ENCODE measurements around the gene SOX12.
"Not testable (repeated sequence)": the region's sequence is repeated elsewhere in the genome, so short reads cannot be mapped to it uniquely, and the experiment has no call there.

SOX12 gene

GRCh38 chr20:364905-365794, 39.8 kb downstream of the SOX12 start:
- no peak for DNase-seq

GRCh38 chr20:366041-366718, 40.8 kb downstream of the SOX12 start:
- DNase-seq, result no peak

- DNase-seq, result no peak
These were observed 41.5 kb downstream of the SOX12 start for GRCh38 chr20:366719-367485.

- DNase-seq, result no peak
These were observed 42.1 kb downstream of the SOX12 start for GRCh38 chr20:367486-367887.

GRCh38 chr20:368915-369314, 43.6 kb downstream of the SOX12 start:
- no peak for DNase-seq

- DNase-seq, result no peak
These were observed 44.8 kb downstream of the SOX12 start for GRCh38 chr20:370151-370600.

GRCh38 chr20:370977-371754, 45.8 kb downstream of the SOX12 start:
- no peak for DNase-seq

GRCh38 chr20:371755-372542, 46.6 kb downstream of the SOX12 start:
- DNase-seq, result no peak

- not testable (repeated sequence) for DNase-seq
These were observed 47.3 kb downstream of the SOX12 start for GRCh38 chr20:372543-373082.

GRCh38 chr20:373171-373890, 48.0 kb downstream of the SOX12 start:
- DNase-seq, result no peak

- no peak for DNase-seq
These were observed 50.0 kb downstream of the SOX12 start for GRCh38 chr20:375265-375889.

GRCh38 chr20:376089-376488, 50.7 kb downstream of the SOX12 start:
- no peak for DNase-seq

GRCh38 chr20:376750-377149, 51.4 kb downstream of the SOX12 start:
- no peak for DNase-seq

- not testable (repeated sequence) for DNase-seq
These were observed 52.2 kb downstream of the SOX12 start for GRCh38 chr20:377578-377977.

GRCh38 chr20:378961-379336, 53.6 kb downstream of the SOX12 start:
- DNase-seq, result no peak
